ENCODE results near the gene SFMBT1. TPM values are rescaled to one million over a fixed set of nuclear protein-coding genes. Genes with fewer than 3 reads are reported as not detected.

Gene SFMBT1
- total and polyA plus RNA-seq, 2 of the 8 experiments (the other 6 are each of a cell fraction or from before 2014, with no cell fraction given): 8.1 to 16.8 TPM

DNA sequence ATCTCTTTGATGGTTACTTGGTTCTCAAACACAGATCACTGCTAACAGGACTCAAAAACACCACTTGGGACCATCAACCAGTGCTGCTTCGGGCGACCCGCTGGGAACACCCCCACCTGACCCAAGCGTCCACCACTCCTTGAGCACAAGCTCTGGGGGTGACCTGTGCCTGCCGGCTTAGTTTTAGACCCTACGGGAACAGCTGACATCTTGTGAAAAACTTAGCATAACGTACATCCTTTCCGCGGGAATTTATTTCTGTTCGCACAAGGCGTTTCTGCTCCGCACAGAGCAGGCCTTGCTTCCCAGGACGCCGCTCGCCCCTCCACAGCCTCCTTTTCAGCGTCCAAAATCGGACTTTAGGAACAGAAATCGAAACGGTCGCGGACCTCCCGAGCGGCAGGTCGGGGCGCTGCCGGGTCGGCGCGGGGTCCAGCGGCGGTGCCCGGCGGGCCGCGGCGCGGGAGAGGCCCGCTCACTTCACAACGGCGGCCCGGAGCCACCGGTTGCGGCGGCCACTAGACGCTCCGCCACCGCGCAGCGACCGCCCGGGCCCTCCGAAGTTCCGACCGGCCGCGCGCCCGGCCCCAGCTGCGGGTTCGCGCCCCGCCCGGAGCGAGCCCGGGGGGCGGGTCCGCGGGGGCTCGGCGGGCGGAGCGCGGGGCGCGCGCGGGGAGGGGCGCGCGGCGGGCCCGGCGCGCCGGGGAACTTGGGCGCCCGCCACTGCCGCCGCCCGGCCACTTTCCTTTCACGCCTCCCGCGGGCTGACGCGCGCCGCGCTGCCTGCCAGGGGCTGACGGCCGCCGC, 959 bp downstream of the SFMBT1 start:
- H2AFZ ChIP-seq (ENCODE audit: low read length): peak overlapping the region; percentile 43; the same call in 1 of the 2 replicates
- H3K4me3 ChIP-seq (ENCODE audit: extremely low read depth in 1 of 4, insufficient read depth in 2 of 4, low read depth in 3 of 4, low read length in 4 of 4): peak overlapping the region; percentile 72 to 90 (median 80)
- no peaks in the 10 kb centered on the region for H4K20me1 ChIP-seq (replicated peaks in 1 of 2; ENCODE audit: control insufficient read depth in 1 of 2, insufficient read depth in 2 of 2, low read length in 2 of 2)
- no peak overlapping the region for H3K56ac ChIP-seq (replicated peaks; ENCODE audit: insufficient read length, low read depth, low read length)
- H3K4me1 ChIP-seq (replicated peaks in 1 of 4; ENCODE audit: control insufficient read depth in 3 of 4, insufficient read depth in 4 of 4, low read length in 3 of 4): peaks cover 2 to 7% (median 4%) of the 10 kb centered on the region in 4 experiments; a peak in 5 of 7 replicates
- no peak overlapping the region for H4K5ac ChIP-seq (ENCODE audit: insufficient read length, low read depth, low read length)
- FAIRE-seq: peak; percentile 13
- H2BK12ac ChIP-seq (ENCODE audit: low read depth, low read length): no peak overlapping the region
- no peak overlapping the region for H4K91ac ChIP-seq (replicated peaks; ENCODE audit: insufficient read length, low read length)
- H3K23me2 ChIP-seq (ENCODE audit: low read depth, low read length): peaks cover 4% of the 10 kb centered on the region; the same call in 1 of the 2 replicates
- H2BK20ac ChIP-seq (ENCODE audit: low read length): no peak overlapping the region
- H3K4ac ChIP-seq (replicated peaks; ENCODE audit: insufficient read length, low read depth, low read length): no peak overlapping the region
- H3K27ac ChIP-seq (ENCODE audit: low read depth, low read length): no peak overlapping the region
- peaks cover 0 to 22% (median 8%) of the 10 kb centered on the region in 4 experiments; a peak in 5 of 7 replicates for H3K27me3 ChIP-seq (replicated peaks in 1 of 4; ENCODE audit: control insufficient read depth in 3 of 4, extremely low read depth in 1 of 4, insufficient read depth in 3 of 4, low read length in 3 of 4)
- no peak overlapping the region for H2BK120ac ChIP-seq (replicated peaks; ENCODE audit: low read depth, low read length)
- POLR2A ChIA-PET (ENCODE audit: partially characterized antibody): interaction anchor here (0.6 to 1.6 kb wide), 6 partner anchors 10 to 162 kb away, joined by 3 to 6 read pairs (median 4); no protein-coding TSS in a partner anchor
- peak in 1 of 2 experiments; percentile 65 for DNase-seq (ENCODE audit: low read depth in 1 of 2, low spot score in 2 of 2)
- H3K18ac ChIP-seq (ENCODE audit: extremely low read depth, low read length): 0 out of 2 replicates have a peak overlapping the region, but pooled peaks have one; percentile 55
- H3K4me2 ChIP-seq (ENCODE audit: insufficient read depth in 1 of 2, low read depth in 2 of 2, low read length in 2 of 2): peak overlapping the region; percentile 88 to 92
- WGBS, 2 experiments (ENCODE audit: extremely low coverage in 1 of 2, insufficient coverage in 1 of 2, insufficient read length in 1 of 2, insufficient replicate concordance in 2 of 2, low coverage in 1 of 2, low lambda C conversion rate in 2 of 2, missing lambda C conversion rate in 1 of 2): 3% methylated on average over 45 of the region's 101 CpGs; no CpG with 5 or more reads in 1 of the 2 experiments
- no peaks in the 10 kb centered on the region for H3K36me3 ChIP-seq (ENCODE audit: control insufficient read depth in 2 of 4, insufficient read depth in 4 of 4, low read length in 3 of 4)
- CTCF ChIA-PET (ENCODE audit: partially characterized antibody): interaction anchor here (1.4 to 1.7 kb wide), 2 partner anchors 9 to 28 kb away, joined by 4 read pairs; no protein-coding TSS in a partner anchor
- H4K8ac ChIP-seq (ENCODE audit: extremely low read depth, insufficient read depth, low read length): peak overlapping the region; percentile 72; the same call in 1 of the 2 replicates
- H3K9ac ChIP-seq (replicated peaks in 1 of 4; ENCODE audit: extremely low read depth in 1 of 4, low read depth in 3 of 4, low read length in 3 of 4): peak overlapping the region; percentile 45 to 79 (median 62); a peak in 6 of 7 replicates
- no peak overlapping the region for H3K23ac ChIP-seq (ENCODE audit: insufficient read length)
- no peak overlapping the region for H2BK15ac ChIP-seq (ENCODE audit: low read length)
- H3K14ac ChIP-seq (ENCODE audit: insufficient read length): no peak overlapping the region
- H3K79me2 ChIP-seq (ENCODE audit: control insufficient read depth in 1 of 2, insufficient read depth in 2 of 2, low read length in 2 of 2): peaks cover 0 to 41% of the 10 kb centered on the region in 2 experiments; a peak in 2 of 4 replicates
- no peaks in the 10 kb centered on the region for H3K79me1 ChIP-seq (ENCODE audit: low read depth, low read length)
- H3K9me3 ChIP-seq (ENCODE audit: insufficient read depth in 2 of 2, low read depth in 1 of 2, low read length in 1 of 2): no peaks in the 10 kb centered on the region
- no peak overlapping the region for H2BK5ac ChIP-seq (ENCODE audit: low read depth, low read length)
- no peak overlapping the region for H2AK5ac ChIP-seq (ENCODE audit: low read depth, low read length)
- TF ChIP-seq TBP (IDR thresholded peaks at IDR 0.05; ENCODE audit: low read depth, low read length): no peak
- no peak for TF ChIP-seq BCL11A (IDR thresholded peaks at IDR 0.05; ENCODE audit: low read depth in 2 of 2, low read length in 2 of 2)
- no peak for TF ChIP-seq MAFK (IDR thresholded peaks at IDR 0.05; ENCODE audit: low read depth, low read length)
- TF ChIP-seq PHF8 (conservative IDR thresholded peaks at IDR 0.05; ENCODE audit: low read depth, low read length): peak; percentile 49; the same call in 1 of the 2 replicates
- no peak for TF ChIP-seq SRF (IDR thresholded peaks at IDR 0.05; ENCODE audit: low read depth, low read length)
- TF ChIP-seq ATF2 (IDR thresholded peaks at IDR 0.05; ENCODE audit: low read length): no peak
- no peak for TF ChIP-seq NANOG (IDR thresholded peaks at IDR 0.05; ENCODE audit: insufficient read depth, low read depth, low read length, poor library complexity, severe bottlenecking)
- no peak for TF ChIP-seq TCF12 (IDR thresholded peaks at IDR 0.05; ENCODE audit: low read depth, low read length)
- TF ChIP-seq GABPA (IDR thresholded peaks at IDR 0.05; ENCODE audit: borderline replicate concordance, insufficient read depth, low read length): no peak
